ENCODE data around the gene UCK1. TPM values are rescaled to one million over a fixed set of nuclear protein-coding genes. Genes with fewer than 3 reads are reported as not detected.

The UCK1 gene
- total RNA-seq, 1 donor from 2014 or later, result 22.4 TPM

DNA sequence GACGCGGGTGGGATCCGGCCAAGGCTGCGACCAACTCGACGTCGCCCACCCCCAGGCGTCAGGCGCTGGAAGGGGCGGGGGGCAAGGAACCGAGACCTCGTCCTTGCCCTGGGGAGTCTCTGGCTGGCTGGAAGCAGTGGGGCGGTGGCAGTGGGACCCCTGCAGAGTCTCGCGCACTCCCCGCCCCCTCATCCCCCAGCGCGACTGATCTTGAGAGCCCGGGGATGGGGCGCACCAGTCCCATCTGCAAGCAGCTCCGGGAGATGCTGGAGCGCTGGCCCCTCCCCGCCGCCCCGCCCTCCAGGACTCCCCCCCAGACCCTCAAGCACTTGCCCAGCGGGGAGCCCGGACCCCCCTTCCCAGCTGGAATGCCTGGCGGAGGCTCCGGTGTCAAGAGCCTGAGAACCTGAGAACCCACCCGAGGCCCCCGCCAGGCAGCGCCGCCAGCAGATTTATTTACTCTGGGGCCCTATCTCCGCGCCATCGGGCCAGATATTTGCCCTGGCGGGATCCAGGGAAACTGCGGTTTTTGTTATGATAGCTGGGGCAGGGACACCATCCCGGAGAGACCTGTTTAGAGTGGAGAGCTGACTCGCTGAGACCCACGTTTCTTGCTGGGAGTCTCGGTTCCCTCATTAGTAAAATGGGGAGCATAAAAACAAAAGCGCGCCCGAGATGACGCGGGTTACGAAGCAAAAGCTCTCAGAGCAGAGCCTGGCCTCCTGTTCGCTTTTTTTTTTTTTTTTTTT, 15.4 kb upstream of the UCK1 start:
- H3K4me3 ChIP-seq (ENCODE audit: low read depth, low read length), result no peak overlapping the region
- TF ChIP-seq, protein P1, sequence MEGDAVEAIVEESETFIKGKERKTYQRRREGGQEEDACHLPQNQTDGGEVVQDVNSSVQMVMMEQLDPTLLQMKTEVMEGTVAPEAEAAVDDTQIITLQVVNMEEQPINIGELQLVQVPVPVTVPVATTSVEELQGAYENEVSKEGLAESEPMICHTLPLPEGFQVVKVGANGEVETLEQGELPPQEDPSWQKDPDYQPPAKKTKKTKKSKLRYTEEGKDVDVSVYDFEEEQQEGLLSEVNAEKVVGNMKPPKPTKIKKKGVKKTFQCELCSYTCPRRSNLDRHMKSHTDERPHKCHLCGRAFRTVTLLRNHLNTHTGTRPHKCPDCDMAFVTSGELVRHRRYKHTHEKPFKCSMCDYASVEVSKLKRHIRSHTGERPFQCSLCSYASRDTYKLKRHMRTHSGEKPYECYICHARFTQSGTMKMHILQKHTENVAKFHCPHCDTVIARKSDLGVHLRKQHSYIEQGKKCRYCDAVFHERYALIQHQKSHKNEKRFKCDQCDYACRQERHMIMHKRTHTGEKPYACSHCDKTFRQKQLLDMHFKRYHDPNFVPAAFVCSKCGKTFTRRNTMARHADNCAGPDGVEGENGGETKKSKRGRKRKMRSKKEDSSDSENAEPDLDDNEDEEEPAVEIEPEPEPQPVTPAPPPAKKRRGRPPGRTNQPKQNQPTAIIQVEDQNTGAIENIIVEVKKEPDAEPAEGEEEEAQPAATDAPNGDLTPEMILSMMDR (conservative IDR thresholded peaks at IDR 0.05; ENCODE audit: low read depth, low read length), result no peak

DNA sequence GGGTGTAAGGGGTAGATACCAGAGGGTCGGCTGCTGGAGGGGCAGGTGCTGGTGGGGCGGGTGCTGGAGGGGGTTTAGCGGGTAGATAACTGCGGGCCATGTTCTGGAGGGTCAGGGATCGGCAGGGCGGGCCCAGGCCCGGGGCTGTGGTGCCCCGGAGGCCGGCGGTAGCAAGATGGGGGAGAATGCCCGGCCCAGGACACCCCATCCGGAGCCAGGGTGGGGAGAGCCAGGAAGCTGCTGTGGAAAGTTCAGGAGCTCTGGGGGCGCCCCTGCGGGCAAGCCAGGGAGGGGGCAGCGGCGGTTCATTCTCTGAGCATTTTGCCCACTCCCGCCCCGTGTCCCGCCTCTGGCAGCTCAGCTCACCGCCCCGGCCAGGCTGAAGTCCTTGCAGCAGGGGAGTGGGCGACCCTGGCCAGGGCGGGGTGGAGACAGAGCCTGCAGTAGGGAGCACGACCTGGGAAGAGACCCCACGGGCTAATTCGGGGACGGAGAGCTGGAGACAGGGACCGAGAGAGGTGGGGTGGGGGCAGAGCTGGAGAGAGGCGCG, 14.8 kb upstream of the UCK1 start:
- no peak for DNase-seq (ENCODE audit: low read depth)
- TF ChIP-seq, protein P1 (conservative IDR thresholded peaks at IDR 0.05; ENCODE audit: low read depth, low read length), result no peak
- no peak overlapping the region for H3K4me3 ChIP-seq (ENCODE audit: low read depth, low read length)

More for the DNA sequence above, 15.4 kb upstream of the UCK1 start:
- no peak for DNase-seq (ENCODE audit: low read depth)

DNA sequence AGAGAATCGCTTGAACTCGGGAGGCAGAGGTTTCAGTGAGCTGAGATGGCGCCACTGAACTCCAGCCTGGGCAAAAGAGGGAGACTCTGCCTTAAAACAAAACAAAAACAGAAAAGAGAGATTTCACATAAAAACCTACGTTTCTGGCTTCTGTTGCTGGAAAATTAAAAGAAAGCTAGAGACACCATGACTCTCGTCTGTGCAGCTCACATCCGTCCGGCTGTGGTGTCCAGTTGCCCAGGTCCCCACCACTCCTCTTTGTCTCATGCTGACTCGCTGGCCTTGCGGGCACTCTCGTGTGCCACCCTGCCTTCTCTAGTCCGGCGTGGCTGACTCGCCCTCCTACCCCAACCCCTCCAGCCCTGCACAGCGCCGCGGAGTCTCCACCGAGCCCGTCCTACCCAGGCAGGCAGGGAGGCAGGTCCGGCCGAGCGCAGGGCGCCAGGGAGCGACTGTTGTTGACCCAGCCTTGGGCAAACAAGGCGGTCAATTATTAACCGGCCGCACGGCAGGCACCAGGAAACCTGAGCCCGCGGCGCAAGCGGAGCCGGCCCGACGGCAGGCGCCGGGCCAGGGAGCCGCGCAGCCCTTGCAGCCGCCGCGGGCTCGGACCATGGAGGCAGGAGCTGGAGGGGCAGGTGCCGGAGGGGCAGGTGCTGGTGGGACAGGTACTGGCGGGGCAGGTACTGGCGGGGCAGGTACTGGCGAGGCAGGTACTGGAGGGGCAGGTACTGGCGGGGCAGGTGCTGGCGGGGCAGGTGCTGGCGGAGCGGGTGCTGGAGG, 14.1 kb upstream of the UCK1 start, which contains the start of gene PRRT1B:
TSS of gene PRRT1B (plus strand) at position 521 of the 783 bp plus-strand sequence. CDS start at position 614, 93 bp downstream.
- TF ChIP-seq, protein P1 (conservative IDR thresholded peaks at IDR 0.05; ENCODE audit: low read depth, low read length), result no peak
- DNase-seq (ENCODE audit: low read depth), result peak; percentile 7
- H3K4me3 ChIP-seq (ENCODE audit: low read depth, low read length), result peak within 1 kb of the TSS; percentile 28

DNA sequence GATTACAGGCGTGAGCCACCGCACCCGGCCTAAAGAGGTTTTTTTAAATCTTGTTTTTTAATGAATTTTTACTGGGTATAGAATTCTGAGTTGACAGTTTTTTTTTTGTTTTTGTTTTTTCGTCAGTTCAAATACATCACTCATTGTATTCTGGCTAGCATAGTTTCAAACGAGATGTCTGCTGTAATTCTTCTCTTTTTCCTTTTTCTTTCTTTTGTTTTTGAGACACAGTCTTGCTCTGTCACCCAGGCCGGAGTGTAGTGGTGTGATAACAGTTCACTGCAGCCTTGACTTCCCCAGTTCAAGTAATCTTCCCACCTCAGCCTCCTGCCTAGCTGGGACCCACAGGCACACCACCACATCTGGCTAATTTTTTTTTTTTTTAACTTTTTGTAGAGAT, 12.1 kb upstream of the UCK1 start:
- no peak overlapping the region for H3K4me3 ChIP-seq (ENCODE audit: low read depth, low read length)
- no peak for DNase-seq (ENCODE audit: low read depth)
- TF ChIP-seq, protein P1 (conservative IDR thresholded peaks at IDR 0.05; ENCODE audit: low read depth, low read length), result no peak

DNA sequence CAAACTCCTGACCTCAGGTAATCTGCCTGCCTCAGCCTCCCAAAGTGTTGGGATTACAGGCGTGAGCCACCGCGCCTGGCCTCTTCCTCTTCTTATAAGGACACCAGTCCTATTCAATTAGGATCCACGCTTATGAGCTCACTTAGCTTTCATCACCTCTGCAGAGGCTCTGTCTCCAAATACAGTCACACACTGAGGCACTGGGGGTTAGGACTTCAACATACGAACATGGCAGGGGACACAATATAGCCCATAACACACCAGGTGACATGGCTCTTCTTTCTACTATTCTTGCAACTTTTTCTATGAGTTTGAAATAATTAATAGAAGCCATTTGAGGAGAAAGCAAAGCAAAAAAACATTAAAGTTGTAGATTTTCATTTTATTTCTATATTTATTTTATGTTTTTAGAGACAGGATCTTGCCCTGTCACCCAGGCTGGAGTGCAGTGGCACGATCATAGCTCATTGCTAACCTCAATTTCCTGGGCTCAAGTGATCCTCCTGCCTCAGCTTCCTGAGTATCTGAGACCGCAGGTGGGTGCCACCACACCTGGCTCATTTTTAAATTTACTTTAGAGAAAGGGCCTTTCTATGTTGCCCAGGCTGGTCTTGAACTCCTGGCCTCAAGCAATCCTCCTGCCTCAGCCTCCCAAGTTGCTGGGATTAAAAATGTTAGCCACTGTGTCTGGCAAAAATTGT, 8.3 kb upstream of the UCK1 start:
- TF ChIP-seq, protein P1 (conservative IDR thresholded peaks at IDR 0.05; ENCODE audit: low read depth, low read length), result no peak
- no peak for DNase-seq (ENCODE audit: low read depth)
- H3K4me3 ChIP-seq (ENCODE audit: low read depth, low read length), result no peak overlapping the region

DNA sequence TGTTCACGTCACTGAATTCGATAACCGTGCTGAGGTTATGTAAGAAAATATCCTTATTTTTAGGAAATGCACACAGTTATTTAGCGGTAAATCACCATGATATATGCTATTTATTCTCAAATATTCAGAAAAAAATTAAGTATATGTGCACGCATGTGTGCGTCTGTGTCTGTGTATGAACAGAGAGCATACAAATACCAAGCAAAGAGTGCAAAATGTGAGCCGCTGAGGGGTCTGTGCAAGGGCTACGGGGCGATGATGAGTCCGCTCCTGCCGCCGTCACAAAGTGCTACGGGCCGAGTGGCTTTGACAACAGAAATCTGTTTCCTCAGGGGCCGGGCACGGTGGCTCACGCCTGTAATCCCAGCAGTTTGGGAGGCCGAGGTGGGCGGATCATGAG, 6.9 kb upstream of the UCK1 start:
- TF ChIP-seq, protein P1 (conservative IDR thresholded peaks at IDR 0.05; ENCODE audit: low read depth, low read length), result no peak
- H3K4me3 ChIP-seq (ENCODE audit: low read depth, low read length), result no peak overlapping the region
- no peak for DNase-seq (ENCODE audit: low read depth)
